HG03354 (cell line): Measurements from ENCODE around the gene NCAM2.
A peak's percentile ranks its signal among the peaks of the same experiment; 100 is the strongest.
"Not testable (repeated sequence)": the region's sequence is repeated elsewhere in the genome, so short reads cannot be mapped to it uniquely, and the experiment has no call there.

Source experiments
- ATAC-seq: cut with Tn5 transposase; IDR thresholded peaks from one replicate; pipeline ENCODE4 v1.9.1; 2021; ENCODE audit warnings: mild to moderate bottlenecking; ENCODE audit not compliant: unreplicated experiment, poor library complexity, severe bottlenecking

Gene NCAM2

DNA sequence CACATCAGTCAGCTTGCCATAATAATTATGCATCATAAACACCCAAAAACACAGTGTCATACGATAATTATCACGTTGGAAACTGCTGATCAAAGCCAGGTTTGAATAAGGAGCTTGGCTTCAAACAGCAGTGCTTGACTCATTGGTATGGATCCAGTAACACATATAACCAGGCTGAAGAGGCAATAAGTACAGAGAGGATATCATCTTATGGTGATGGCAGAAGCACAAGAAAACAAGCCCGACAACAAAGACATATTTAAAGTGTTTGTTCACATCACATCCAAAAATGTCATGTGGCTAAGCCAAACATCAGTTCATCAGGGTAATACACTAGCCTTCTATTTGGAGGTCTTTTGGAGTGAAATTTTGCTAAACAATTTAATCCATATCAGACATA, 389.7 kb downstream of the NCAM2 start:
- ATAC-seq: no peak

DNA sequence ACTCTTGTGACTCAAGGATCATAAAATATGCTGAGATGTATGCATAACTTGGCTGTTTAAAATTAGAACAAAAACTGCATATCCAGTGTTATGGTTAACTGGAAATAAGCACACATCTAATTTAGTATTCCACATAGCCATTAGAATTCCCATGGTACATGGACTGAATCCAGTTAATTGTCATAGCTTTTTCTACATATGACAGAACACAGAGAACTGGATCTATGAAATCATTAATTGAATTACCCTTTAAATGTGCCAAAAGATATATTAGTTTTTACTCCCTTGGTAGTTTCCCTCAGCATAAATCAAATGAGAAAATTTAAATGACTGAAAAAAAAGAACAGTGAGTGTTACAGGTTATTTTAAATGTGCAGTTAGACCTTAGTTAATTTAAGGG, 395.9 kb downstream of the NCAM2 start:
- ATAC-seq: no peak

DNA sequence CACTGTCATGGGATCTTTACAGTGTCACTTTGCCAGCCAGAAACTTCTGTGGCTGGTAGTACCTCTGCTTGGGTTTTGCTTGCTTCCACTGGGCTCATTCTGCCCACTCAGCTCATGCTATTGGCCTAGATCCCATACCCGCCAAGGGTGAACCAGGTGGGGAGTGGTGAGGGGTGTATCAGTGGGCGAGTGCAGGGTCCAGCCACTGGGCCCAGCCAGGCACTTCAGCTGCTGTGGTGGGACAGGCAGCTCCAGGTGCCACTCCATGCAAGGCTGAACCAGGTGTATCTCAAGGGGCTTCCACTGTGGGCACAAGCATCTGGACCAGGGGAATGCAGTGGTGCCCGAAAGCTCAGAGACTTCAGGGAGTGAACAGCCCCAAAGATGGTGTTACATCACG, 398.2 kb downstream of the NCAM2 start:
- ATAC-seq: no peak

DNA sequence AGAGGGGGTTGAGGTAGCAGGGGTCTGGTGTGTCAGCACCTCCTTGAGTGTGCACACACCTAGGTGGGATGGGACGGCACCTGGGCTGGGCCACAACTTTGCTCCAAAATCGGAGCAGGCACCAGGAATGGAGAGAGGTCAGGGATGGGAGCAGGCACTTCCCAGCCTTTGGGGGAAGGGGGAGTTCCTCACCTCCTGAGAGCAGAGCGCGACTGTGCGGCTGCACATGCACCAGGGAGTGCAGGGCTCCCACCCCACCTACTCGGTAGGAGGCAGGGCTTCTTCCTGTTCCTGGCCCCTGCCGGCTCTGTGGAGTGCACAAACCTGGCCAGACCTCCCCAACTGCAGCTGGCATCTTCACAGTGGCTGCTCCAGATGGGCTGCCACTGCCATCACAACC, 399.3 kb downstream of the NCAM2 start:
- no peak for ATAC-seq

DNA sequence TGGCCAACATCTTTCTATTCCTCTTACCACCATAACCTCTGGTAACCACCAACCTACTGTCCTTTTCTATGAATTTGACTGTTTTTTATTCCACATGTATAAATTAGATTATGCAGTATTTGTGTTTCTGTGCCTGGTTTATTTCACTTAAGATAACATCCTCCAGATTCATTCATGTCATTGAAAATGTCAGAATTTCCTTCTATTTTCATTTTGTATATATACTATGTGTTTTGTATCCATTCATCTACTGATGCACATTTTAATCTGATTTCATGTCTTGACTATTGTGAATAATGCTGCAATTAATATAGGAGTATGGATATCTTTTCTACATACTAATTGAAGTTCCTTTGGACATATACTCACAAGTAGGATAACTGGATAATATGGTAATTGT, 403.2 kb downstream of the NCAM2 start:
- ATAC-seq: no peak

DNA sequence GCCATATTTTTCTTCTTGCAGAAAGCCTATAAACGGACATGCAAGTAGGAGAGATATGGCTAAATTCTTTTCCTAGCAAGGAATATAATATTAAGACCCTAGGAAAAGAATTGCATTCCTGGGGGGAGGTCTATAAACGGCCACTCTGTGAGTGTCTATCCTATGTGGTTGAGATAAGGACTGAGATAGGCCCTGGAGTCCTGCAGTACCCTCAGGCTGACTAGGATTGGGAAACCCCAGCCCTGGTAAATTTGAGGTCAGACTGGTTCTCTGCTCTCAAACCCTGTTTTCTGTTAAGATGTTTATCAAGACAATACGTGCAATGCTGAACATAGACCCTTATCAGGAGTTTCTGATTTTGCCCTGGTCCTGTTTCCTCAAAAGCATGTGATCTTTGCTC, 404.0 kb downstream of the NCAM2 start:
- ATAC-seq: not testable (repeated sequence)

DNA sequence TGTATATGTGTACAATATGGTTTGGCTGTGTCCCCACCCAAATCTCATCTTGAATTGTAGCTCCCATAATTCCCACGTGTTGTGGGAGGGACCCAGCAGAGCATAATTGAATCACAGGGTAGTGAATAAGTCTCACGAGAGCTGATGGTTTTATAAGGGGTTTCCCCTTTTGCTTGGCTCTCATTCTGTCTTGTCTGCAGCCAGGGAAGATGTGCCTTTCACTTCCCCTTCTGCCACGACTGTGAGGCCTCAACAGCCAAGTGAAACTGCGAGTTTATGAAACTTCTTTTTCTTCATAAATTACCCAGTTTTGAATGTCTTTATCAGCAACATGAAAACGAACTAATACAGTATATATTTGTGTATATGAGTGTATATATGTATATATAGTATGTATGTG, 406.1 kb downstream of the NCAM2 start:
- ATAC-seq: peak; percentile 83

DNA sequence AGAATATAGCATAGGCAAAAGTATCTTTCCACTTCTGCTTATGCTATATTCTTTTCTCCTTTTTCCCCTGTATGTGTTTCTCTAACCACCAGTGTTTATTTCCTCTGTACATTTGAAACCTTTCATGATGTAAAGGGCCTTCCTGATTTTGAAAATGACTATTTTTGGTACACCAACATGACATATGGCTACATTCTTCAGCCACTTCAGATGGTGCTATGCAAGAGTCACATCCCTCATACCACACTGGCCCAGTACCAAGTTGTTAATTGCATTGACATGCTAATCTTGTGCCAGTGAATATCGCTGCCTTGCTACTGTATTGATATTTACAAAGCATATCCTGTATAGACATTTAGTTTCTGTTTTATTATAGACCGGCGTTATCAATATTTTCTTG, 408.7 kb downstream of the NCAM2 start:
- no peak for ATAC-seq

DNA sequence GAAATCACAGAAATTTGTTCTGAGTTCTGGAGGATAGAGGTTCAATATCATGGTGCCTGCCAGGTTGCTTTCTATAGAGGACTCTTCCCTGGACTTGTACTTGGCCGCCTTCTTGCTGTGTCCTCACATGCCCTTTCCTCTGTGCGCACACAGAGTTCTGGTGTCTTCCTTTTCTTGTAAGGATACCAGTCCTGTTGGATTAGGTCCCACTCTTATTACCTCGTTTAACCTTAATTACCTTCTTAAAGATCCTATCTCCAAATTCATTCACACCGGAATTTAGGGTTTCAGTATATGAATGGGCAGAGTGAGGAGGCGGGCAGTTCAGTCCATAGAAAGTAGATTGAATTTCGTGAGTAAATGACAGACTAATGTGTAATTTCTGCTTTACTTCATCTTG, 413.9 kb downstream of the NCAM2 start:
- no peak for ATAC-seq

DNA sequence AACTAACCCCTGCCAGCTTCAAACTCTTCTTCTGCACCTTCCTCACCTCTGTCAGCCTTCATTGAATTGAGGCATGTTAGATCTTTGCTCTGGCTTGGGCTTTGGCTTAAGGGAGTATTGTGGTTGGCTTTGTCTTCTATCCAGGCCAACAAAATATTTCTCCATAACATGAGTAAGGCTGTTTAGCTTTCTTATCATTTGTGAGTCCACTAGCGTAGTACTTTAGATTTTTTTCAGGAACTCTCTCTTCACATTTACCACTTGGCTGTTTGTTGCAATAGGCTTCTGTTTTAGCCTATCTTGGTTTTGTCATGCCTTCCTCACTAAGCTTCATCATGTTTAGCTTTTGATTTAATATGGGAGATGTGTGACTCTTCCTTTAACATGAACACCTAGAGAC, 417.5 kb downstream of the NCAM2 start:
- ATAC-seq: no peak

DNA sequence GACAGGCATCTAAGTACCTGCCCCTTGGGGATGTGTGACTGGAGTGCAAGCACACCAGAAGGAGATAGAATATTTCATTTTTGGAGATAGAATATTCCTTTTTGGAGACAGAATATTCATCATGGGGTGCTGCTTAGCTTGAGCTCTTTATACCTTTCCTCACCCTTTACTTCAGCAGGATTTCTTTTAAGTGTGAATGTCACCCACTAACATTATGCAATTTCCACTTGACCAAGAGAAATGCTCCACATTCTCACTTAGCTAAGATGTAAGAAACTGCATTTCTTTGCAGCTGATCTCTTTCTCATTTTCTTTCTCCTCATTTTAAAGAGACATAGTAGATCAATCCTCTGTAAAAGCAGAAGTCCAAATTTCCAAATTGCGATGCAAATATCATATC, 436.7 kb downstream of the NCAM2 start:
- ATAC-seq: no peak

DNA sequence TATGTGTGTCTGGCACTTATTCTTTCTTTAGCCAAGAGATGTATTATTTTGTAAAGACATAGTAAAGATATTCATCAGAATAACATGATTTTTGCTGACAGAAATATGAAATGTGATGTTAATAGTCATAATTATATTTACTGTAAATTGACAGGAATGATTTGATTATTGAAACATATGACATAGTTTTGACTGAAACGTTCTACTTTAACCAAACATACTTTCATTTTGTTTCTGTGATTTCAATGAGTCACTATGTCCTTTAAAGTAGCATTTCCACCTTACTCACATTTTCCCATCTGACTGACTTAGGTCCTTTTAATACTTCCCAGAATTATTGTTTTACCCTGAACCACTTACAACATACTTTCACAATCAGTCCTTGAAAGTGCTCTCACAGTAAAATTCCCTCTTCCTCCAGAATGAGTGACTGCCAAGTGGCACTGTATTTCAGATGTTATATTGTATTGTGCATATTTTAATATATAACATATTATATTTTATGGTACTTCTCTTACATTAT, 437.9 kb downstream of the NCAM2 start:
- no peak for ATAC-seq

DNA sequence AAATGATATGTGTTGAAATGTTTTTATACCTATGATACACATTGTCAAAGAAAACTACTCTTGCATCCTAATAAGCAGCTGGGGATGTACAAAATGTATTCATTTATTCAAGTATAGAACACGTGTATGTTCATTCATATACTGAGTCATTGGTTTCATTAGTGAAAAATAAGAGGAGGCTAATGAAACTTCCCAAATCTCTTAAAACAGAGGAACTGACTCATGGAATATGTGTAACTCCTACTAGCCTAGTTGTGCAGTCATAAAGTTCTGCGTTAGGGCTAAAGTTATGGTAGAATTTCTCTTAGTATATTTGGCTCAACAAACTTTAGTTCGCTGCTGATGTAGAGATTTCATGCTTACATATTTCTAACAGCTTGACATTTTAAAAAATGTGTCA, 441.6 kb downstream of the NCAM2 start:
- no peak for ATAC-seq

DNA sequence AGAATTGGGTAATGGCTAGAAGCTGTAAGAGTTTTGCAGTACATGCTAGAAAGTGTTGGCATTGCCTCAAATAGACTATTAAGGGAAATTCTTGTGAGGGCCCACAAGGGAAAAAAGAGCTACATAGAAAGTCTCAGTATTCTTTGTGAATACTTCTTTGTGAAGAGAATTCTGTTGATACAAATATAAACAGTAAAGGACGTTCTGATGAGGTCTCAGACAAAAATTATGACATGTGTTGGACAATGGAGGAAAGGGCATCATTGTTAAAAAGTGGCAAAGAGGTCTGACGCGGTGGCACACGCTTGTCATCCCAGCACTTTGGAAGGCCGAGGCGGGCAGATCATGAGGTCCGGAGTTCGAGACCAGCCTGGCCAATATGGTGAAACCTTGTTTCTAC, 458.9 kb downstream of the NCAM2 start:
- ATAC-seq: no peak

DNA sequence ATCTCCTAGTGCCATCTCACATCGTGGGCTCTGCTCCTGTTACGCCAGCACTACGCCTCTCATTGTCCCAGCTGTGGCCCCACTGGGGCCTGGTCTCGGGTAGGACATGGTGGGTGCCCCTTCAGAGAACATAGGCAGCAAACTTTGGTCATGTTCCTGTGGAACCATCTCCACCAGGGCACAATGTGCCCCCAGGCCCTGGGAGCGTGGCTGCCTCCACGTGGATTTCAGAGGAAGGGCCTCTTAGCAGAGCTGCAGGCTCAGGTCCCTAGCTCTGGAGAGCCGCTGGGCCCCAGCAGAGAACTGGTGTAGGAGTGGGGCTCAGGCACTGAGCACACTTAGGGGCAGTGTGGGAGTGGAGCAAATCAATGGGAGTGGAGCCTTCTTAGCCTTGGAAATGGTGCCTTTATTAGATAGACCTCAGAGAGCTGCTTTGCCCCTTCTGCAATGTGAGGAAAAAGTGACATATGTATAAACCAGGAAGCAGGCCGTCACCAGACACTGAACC, 460.0 kb downstream of the NCAM2 start:
- ATAC-seq: no peak

DNA sequence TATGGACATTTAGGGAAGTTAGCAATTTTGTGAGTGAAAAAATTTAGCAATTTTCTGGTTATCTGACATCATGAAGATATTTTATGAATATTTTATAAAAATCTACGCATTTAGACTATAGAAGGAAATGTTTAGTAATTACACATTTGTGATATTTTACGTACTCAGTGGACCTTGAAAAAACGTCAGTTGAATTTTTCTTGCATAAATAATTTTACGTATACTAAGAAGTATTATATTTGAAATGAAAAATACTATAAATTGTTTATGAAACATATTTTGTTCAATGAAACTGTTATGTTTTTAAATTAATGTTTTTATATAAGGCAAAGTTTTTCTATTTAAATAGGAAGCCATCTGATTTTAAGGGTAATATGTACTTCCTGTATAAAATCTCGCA, 462.8 kb downstream of the NCAM2 start:
- ATAC-seq: no peak

DNA sequence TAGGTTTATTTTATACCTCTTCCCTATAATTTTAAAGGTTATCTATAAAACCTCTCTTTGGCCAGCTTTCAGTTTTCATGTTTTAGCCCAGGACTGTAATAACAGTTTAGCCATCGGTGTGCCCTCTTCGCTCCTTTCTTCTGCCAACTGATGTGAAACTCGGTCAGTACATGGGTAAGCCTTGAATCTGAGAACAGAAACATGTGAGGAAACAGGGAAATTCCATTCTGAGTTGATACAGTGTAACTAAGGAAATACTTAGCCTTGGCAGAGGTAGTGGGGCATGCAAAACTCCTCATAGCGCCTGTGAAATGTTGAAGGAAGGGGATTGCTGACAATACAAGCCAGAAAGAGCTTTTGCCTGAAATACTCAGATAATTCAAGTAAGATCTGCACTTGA, 465.2 kb downstream of the NCAM2 start:
- no peak for ATAC-seq

DNA sequence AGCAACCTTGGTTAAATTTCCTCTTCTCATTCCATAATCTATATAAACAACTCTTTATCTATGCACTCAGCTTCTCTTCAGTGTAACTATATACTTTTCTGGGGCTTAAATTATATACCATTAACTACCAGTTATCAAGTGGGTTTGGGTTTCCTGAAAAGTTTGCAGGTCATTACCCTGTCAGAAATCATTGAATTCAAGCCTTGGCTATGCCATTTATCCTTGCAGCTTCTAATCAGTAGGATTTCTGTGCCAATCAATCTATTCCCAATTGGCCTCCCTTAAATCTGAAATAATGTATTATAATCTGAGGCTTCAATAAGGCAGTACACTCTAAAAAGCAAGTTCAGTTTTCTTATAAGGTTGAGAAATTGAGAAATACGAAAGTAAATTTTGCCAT, 466.5 kb downstream of the NCAM2 start:
- no peak for ATAC-seq

DNA sequence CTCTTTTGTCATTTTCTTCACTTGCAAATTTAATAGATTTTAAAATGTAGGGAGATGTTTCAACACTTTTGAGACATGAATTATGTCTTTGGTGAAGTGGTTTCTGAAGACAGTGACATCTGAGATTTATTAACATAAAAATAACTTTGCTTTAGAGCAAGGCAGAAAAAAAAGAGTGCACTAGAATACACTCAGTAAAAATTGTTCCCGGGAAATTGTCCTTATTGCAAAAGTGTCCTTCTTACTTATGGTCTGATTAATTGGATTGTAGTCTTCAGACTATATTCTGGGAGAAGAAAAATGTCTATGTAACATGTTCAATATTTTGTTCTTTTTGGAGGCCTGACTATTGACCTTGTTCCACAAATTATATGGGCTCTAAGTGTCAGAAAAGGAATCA, 468.5 kb downstream of the NCAM2 start:
- ATAC-seq: no peak

DNA sequence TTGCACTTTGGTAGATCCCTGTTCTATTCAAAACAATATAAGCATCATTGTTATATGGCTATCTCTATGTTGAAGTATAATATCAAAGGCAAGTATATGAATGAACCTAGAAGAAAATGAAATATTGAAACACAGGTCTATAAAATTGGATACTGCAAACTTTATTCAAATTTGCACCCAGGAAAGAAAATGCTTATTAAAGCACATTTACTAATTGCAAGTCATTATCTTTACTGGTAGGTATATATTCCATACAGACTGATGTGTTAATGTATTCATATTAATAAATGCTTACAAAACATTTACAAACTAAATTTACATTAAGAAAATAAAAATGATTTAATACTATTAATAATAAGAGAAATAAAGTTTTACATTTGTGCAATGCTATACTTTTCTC, 469.8 kb downstream of the NCAM2 start:
- no peak for ATAC-seq

DNA sequence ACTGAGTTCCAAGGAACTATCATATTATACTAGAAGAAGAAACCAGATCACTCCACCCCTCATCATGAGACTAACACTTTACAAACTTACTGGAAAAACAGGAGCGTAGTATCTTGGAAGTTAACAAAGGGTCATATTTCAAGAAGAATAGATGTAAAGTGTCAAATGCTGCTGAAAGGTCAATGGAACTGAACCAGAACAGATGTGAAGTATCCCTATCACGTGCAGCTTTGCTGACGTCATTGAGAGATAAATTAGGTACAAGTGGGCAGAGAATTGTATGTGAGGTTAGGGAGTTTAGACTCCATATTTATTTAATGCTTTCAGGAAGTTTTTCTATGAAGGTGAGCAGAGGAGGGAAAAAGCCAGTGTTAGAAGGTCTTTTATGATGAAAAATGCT, 483.0 kb downstream of the NCAM2 start:
- no peak for ATAC-seq

DNA sequence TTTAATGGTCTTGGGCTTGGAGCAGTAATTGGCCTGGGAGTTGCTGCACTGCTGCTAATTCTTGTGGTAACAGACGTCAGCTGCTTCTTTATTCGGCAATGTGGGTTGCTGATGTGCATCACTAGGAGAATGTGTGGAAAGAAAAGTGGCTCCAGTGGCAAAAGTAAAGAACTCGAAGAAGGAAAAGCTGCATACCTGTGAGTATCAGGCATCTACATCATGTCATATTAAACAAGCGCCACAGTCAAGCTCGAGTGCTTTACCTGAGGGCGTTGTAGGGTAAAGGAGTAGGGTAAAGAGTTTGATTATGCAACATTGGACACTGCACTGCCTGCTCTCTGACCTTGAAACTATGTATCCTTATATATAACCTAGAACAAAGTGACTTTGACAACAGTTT, 510.6 kb downstream of the NCAM2 start:
- ATAC-seq: no peak
